Measurements from ENCODE around the gene PUS7L. TPM values are rescaled to one million over a fixed set of nuclear protein-coding genes. Genes with fewer than 3 reads are reported as not detected.

PUS7L gene
- total and polyA plus RNA-seq, 2 of the 13 experiments (the other 11 are each of a cell fraction or from before 2014, with no cell fraction given) = 6.5 to 37.6 TPM

DNA sequence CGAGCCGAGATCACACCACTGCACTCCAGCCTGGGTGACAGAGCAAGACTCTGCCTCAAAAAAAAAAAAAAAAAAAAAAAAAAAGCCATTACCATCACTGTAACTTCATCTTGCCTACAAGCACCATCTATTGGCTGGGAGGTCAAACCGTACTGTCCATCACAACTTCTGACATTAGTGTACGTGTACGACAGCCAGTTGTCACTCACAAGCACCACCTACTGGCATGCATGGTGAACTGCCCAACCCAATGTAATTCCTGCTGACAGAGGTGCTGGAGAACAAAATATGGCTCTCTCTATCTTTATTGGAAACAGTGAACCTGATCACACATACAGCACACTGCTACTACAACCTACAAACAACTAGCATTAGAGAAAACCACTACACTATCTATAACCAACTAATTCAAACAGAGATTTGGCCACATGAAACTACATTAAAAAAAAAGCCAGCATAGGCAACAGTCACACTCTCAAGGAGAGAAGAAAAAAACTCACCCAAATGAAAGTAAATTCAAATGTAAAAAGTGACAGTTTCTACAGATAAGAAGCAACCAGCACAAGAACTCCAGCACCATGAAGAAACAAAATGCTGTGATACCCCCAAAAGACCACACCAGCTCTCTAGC is 82.3 kb downstream of the PUS7L start:
- Histone ChIP-seq H3K9ac (ENCODE audit: insufficient read depth, low read depth, low read length) (no peak overlapping the region), H3K4me1 (ENCODE audit: insufficient read depth, low read length) (no peaks in the 10 kb centered on the region), H3K4me3 (replicated peaks in 1 of 3; ENCODE audit: insufficient read depth in 1 of 3, low read depth in 2 of 3, low read length in 3 of 3) (no peak overlapping the region), H3K79me2 (ENCODE audit: insufficient read depth, low read length) (no peaks in the 10 kb centered on the region), H3K4me2 (ENCODE audit: low read depth, low read length) (no peak overlapping the region), H3K27ac (ENCODE audit: extremely low read length, insufficient read depth, low read length) (no peak overlapping the region), H3K9me3 (ENCODE audit: low read length) (no peaks in the 10 kb centered on the region), H2AFZ (ENCODE audit: low read length) (no peak overlapping the region), H3K36me3 (replicated peaks in 1 of 2; ENCODE audit: control insufficient read depth in 1 of 2, insufficient read depth in 2 of 2, low read length in 2 of 2) (no peaks in the 10 kb centered on the region), H3K27me3 (ENCODE audit: control insufficient read depth in 1 of 2, insufficient read depth in 2 of 2, low read length in 2 of 2) (no peaks in the 10 kb centered on the region), H4K20me1 (ENCODE audit: insufficient read depth, low read length) (no peaks in the 10 kb centered on the region)
- DNase-seq (ENCODE audit: low spot score) = peak; percentile 45
- in situ Hi-C loops (cut with HindIII; ENCODE audit: extremely low pct_ligation_motif_present, low pct_unique_long_range_greater_than_20kb) = loop anchor here (10.0 kb wide), 1 partner anchor 171 kb away; no protein-coding TSS in a partner anchor
- FAIRE-seq = peak; percentile 60
- intact Hi-C loops (cut with micrococcal nuclease; ENCODE audit: unreplicated experiment) = loop anchor here (1.0 kb wide), 1 partner anchor 175 kb away; no protein-coding TSS in a partner anchor
- POLR2A ChIA-PET = no interaction called here
- CTCF ChIA-PET (ENCODE audit: low intra/inter-chr PET ratio, low total read pairs) = no interaction called here
- BruUV-seq (replicated peaks) = no TSS peak
- TF ChIP-seq SMC3 (IDR thresholded peaks at IDR 0.05; ENCODE audit: low read length) = 0 out of 2 replicates have a peak, but pooled peaks have one; percentile 23
- no peak for TF ChIP-seq TOPORS (CRISPR knock-in tag; IDR thresholded peaks at IDR 0.05)
- TF ChIP-seq ZNF574 (CRISPR knock-in tag; IDR thresholded peaks at IDR 0.05) = 0 out of 2 replicates have a peak, but pooled peaks have one; percentile 23
- peak; percentile 55 for TF ChIP-seq STAG1 (CRISPR knock-in tag; IDR thresholded peaks at IDR 0.05)
- peak; percentile 67 for TF ChIP-seq CTCF (CRISPR knock-in tag; IDR thresholded peaks at IDR 0.05)
- WGBS (ENCODE audit: low lambda C conversion rate) = 44% methylated on average over 4 of the region's 5 CpGs
- peak; percentile 94 for ATAC-seq

Data from HepG2 (cell line).